ENCODE measurements around the gene BTF3.

Gene BTF3

DNA sequence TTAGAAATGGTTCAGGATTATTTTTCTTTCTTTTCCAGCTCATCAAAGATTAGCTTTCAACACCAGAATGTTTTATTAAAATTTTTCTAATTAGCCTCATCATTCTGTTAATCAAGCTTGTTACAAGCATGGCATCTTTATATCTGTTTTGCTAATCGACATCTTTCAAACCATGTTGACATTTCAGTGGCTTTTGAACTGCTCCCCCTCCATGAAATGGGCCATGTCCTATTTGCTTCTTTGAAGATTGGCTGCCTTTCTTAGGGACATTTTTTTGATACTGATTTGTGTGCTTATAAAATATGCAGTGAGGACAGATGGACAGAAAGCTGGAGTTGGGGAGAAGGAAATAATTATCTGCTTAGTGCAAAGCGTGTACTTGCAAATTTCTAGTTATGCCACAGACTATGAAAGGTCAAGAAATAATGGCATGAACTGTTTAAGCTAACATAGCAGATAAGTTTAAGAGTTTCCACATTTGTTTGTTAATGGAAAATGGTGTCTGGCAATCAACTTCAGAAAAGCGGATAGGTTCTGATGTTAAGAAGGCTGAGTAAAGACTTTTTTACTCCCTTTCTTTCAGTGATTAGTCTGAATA lies 27.5 kb downstream of the BTF3 start:
- no peak for DNase-seq

DNA sequence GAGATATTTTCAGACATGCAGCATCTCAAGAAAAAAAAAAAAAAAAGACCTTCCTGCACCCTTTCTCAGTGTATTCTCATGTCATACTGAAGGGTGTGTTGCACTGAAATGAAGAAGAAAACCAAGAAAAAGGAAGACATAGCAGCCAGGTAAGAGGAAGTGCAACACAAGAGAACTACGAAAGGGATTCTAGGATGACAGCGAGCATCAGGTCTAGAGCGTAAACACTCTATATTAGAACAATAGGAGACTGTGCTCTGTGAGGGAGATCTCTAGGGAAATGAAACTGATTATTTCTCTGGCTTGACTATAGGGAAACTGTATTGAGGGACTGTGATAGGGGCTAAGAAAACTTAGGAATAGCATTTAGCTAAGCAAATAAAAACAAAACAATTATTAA lies 30.0 kb downstream of the BTF3 start:
- no peak for DNase-seq

DNA sequence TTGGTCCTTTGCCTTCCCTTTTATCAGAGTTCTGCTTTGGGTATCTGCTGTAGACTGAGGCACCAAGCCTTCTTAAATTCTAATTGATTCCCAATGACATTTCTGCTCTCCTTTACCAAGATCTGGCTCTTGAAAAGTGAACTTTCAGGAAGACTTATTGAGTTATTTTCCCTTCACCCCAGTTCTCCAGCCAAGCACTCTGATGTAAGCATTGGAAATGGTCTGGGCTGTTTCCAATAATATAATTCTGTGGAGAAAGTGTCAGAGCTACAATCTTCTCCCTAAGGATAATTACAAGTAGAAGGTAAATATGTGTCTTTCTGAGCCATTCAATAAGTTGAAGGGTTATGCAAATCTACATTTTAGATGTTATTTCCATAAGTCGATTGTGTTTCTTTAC lies 30.8 kb downstream of the BTF3 start:
- no peak for DNase-seq

DNA sequence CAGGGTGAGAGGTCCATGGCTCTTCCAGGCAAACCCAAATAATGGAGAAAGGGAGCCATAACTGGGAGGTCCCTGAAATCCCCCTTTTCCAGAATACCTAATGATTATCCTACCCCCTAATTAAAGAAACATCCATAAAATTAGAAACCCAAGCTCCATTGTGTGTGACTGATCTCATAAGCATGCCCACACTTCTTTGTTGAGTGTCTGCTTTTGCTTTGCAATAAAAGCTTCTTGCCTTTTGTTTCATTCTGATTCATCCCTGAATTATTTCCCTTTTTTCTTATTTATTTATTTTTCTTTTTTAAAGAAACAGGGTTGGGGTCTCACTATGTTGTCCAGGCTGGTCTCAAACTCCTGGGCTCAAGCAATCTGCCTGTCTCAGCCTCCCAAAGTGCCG lies 33.1 kb downstream of the BTF3 start:
- no peak for DNase-seq

DNA sequence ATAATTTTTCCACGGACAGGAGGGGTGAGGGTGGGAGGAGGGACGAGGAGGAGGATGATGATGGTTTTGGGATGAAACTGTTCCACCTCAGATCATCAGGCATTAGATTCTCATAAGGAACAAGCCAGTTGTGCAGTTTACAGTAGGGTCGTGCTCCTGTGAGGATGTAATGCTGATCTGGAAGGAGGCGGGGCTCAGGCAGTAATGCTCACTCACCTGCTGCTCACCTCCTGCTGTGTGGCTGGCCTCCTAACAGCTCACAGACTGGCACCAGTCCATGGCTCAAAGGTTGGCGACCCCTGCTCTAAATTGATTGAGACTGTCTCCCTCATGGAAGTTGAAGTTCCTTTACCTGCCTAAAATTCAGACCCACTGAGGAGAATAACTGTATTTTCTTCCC lies 34.0 kb downstream of the BTF3 start:
- DNase-seq = no peak

DNA sequence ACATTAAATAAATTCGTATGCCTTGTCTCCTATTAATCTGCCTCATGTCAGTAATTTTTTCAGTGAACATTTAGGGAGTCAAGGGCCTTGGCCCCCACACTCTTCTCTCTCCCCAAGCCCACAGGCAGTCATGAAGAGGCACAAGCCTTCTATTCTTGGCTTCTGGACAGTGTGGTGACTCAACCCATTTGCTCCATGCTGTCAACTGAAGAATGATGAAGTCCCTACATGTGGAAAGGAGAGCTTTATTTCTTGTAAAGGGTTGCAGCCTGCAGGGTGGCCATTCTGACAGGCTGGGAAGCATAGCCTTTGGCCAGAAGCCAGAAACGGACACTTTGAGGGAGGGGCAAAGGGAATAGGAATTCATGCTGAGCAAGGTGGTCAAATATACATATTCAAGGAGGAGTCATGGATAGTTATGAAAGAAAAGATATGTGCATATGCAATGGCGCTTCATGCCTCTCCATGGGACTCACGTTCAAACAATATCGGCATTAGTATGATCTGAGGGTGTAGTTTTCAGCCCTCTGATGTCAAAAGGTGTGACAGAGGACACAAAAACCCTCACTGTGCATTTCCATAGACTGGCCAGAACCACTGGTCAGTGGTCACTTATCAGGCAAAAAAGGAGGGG lies 35.9 kb downstream of the BTF3 start:
- DNase-seq = no peak

DNA sequence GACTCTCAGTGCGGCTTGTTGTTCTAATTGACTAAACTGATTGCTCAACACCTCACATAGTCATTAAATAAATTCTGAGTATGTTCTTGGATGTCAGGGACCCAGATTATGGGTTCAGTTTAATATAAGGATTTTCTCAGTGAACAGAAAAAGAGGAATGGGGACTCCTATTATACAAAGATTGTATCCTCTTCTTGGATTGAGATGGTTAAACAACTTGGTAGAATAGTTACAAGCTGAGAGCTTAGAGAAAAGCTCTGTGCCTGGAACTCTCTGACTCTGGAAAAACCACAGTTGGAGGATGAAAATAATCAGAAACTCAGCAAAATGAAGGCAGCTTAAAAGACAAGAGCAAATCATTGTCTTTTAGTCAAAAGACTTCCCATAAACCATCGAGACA lies 36.7 kb downstream of the BTF3 start:
- DNase-seq = no peak

DNA sequence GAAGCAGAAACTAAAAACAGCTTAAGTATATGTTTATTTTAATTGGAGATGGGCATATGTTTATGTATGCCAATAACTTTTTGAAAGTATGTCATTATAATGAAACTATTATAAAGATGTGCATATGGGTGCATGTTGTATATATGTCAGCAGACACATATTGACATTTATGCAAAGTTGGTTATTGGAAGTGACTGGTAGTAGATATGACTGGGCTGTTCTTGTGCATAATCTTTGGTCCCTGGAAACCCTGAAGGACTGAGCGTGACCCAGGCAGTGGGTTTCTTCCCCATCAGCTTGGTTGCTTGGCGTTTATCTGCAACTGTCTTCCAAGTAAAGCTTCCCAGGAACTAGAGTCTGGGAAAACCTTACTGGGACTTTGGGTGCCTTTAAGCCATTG lies 41.5 kb downstream of the BTF3 start:
- no peak for DNase-seq

DNA sequence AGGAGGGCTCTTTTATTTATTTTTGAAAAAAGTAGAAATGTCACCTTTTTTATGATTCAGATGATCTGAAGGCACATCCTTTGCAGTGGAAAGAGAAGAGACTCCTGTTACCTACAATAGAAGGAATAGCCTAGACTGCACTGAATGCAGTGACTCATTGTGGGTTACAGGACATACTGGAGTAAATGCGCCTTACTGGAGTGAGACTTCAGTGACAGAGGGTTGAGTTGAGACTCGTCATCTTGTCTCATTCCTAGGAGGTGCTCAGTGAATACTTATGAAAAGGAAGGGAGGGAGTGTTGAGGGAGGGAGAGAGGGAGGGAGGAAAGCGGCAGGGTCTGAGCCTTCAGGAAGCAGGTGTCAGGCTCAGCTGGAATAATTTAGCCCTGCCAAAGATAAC lies 42.0 kb downstream of the BTF3 start:
- DNase-seq = no peak

DNA sequence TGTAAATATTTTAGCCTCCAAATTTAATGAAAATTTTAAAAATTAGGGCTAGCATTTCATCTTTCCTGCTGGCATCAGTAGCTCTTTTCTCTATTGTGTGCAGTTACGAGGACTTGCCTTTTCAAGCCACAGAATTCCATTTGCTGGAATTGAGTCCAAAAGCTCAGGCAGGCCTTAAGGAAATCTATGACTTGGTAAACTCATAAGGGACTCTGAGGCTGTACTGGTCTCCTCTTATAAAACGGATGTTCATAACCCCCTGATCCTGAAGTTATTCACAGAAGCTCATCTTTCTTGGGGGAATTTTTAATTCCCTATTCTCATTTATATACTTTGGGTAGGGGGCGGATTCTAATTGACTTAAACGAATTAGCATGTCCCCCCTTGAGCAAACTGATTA lies 43.8 kb downstream of the BTF3 start:
- no peak for DNase-seq

DNA sequence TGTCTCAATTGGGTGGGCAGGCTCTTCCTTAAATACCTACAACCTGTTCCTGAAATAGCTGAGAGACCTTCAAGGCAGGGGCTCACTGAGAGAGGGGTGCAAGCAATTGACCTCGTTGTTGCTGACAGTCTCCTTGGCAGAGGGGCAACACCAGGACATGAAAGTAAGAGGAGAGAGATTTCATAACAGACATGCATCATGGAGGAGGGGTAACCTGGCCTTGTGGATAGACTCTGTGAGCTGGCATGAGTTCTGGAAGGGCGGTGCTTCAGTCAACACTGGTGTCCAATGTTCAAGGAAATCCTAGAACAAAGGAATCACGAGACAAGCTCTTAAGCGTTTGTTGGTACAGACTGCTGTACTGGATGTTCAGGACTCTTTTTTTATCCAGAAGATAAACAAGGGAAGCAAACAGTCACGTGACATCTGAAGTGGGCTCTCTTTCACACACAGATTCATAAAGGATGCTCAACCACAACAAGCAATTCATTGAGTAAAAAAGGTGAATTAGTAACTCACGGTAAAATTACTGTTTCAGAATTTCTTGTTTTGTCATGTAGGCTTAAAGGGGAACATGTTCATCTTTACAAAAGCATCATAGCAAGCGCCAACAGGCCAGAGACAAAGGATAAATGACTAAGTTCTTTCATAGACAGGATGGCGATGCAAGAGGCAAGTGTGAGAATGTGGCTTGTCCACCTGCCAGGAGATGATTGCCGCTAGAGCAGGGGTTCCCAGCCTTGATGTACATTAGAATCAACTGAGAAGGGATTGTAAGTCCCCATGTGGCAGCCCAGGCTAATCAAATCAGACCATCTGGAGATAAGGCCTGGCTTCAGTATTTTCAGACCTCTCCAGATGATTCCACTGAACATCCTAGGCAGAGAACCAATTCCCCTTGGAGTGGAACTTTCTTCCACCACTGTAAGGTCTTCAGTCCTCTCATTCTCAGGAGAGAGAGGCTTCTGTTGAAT lies 46.5 kb downstream of the BTF3 start:
- no peak for DNase-seq

DNA sequence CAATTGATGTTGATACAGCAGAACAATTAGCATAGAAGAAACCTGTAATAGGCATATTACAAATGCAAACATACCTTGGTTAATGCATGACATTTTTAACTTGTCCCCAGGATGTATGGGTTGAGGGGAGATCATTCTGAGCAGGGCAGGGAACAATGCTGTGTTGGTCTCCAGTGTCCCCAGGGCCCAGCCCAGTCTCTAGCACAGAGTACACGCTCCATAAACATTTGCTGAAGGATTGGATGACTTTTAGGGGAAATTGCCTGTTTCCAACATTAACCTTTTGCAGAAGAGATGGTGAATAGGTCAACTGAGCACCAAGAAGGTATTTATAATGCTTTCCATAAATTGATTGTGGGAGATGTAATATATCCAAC lies 47.1 kb downstream of the BTF3 start:
- no peak for DNase-seq

DNA sequence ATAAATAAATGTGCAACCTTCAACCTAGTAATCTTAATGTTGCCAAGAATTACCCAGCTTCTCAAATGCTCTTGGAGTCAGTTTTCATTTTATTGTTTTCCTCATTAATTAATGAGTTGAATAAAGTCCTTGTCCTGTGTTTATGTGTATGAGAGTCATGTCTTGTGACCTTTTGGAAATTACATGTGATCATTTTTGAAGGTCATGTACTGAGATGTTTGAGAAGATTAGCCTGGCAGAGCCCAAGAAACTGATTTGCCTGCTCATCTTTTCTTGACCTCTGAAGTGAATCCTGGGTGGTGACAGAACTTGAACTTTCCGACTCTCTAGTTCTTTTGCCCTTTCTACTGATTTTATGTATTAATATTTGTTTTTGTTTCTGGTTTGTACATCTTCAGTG lies 51.8 kb downstream of the BTF3 start:
- DNase-seq = no peak

DNA sequence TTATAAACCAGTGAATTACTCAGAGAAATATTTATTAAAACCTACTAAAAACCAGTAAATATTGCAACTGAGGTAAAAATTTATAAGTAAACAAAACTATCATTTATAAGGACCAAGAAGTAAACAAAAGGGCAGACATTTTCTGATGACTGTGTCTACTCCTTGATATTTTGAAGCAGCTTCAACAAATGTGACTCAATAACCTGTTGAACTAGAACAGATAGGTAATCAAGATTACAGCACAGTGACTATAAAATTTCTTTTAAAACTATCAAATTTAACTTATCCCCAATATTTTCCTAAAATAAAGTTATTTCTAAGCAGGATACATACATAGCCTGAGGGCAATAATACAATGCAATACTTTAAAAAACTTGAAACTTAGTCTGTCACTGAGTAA lies 54.4 kb downstream of the BTF3 start:
- no peak for DNase-seq
